Measurements from ENCODE around the gene METTL9. TPM values are rescaled to one million over a fixed set of nuclear protein-coding genes. Genes with fewer than 3 reads are reported as not detected.

Gene METTL9
- total and polyA plus RNA-seq, 9 of the 15 experiments (the other 6 are each of a cell fraction or from before 2014, with no cell fraction given) = 12.2 to 107 (median 79.1) TPM

DNA sequence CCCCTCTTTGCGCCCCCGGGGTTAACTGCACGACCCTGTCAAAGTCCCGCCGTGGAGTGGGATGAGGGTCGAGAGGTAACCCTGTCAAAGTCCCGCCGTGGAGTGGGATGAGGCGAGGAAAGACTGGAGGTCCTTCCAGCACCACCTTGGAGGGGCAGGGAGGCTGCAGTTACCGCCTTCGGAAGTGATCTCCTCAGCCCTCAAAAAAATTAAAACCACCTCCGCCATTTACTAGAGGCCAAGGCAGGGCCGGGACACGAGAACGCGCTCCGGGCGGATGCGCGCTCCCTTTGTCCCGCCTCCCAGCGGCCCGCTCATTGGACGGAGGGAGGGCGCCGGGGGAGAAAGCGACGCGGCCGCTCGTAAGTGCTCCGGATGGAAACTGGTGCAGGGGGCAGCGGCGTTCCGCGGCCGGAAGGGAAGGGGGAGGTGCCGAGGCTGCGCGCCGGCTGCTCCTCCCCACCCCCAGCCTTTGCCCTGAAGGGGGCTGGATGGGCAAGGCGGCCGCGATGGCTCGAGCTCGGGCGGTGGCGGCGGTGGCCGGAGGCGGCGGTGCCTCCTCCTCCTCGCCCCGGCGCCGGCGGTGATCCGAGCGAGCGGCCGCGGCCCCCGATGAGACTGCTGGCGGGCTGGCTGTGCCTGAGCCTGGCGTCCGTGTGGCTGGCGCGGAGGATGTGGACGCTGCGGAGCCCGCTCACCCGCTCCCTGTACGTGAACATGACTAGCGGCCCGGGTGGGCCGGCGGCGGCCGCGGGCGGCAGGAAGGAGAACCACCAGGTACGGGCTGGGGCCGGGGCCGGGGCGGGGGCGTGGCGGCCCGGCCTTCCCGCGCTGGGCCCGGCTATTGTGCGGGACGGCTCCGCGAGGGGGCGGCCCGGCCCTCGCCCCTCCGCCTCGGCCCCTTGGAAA, at the start of gene METTL9 (continued):
- TF ChIP-seq TEAD4 (IDR thresholded peaks at IDR 0.05; ENCODE audit: low read length) = 0 out of 2 replicates have a peak, but pooled peaks have one; percentile 38
- no peak for TF ChIP-seq TEAD4 (CRISPR knock-in tag; IDR thresholded peaks at IDR 0.05; ENCODE audit: borderline replicate concordance)
- TF ChIP-seq ESRRB (CRISPR knock-in tag; IDR thresholded peaks at IDR 0.05; ENCODE audit: borderline replicate concordance) = no peak
- TF ChIP-seq ETV6 (IDR thresholded peaks at IDR 0.05; ENCODE audit: borderline replicate concordance in 1 of 2, low read depth in 2 of 2, low read length in 1 of 2) = peak in 1 of 2 experiments; percentile 38; a peak in 1 of 4 replicates
- no peak for TF ChIP-seq ETV6 (CRISPR knock-in tag; IDR thresholded peaks at IDR 0.05; ENCODE audit: borderline replicate concordance)
- TF ChIP-seq, protein P1, sequence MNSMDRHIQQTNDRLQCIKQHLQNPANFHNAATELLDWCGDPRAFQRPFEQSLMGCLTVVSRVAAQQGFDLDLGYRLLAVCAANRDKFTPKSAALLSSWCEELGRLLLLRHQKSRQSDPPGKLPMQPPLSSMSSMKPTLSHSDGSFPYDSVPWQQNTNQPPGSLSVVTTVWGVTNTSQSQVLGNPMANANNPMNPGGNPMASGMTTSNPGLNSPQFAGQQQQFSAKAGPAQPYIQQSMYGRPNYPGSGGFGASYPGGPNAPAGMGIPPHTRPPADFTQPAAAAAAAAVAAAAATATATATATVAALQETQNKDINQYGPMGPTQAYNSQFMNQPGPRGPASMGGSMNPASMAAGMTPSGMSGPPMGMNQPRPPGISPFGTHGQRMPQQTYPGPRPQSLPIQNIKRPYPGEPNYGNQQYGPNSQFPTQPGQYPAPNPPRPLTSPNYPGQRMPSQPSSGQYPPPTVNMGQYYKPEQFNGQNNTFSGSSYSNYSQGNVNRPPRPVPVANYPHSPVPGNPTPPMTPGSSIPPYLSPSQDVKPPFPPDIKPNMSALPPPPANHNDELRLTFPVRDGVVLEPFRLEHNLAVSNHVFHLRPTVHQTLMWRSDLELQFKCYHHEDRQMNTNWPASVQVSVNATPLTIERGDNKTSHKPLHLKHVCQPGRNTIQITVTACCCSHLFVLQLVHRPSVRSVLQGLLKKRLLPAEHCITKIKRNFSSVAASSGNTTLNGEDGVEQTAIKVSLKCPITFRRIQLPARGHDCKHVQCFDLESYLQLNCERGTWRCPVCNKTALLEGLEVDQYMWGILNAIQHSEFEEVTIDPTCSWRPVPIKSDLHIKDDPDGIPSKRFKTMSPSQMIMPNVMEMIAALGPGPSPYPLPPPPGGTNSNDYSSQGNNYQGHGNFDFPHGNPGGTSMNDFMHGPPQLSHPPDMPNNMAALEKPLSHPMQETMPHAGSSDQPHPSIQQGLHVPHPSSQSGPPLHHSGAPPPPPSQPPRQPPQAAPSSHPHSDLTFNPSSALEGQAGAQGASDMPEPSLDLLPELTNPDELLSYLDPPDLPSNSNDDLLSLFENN (IDR thresholded peaks at IDR 0.05; ENCODE audit: low read depth in 2 of 2, low read length in 2 of 2) = no peak
- no peak for TF ChIP-seq ZNF175 (CRISPR knock-in tag; IDR thresholded peaks at IDR 0.05; ENCODE audit: low read depth)
- TF ChIP-seq ZKSCAN3 (CRISPR knock-in tag; IDR thresholded peaks at IDR 0.05) = no peak
- TF ChIP-seq MBD2 (IDR thresholded peaks at IDR 0.05; ENCODE audit: borderline replicate concordance, low read depth) = peak; percentile 75; the same call in 1 of the 2 replicates
- TF ChIP-seq GTF3C2 (IDR thresholded peaks at IDR 0.05; ENCODE audit: borderline replicate concordance, extremely low read depth, insufficient read length) = no peak
- no peak for TF ChIP-seq HLTF (IDR thresholded peaks at IDR 0.05)
- peak; percentile 58 for TF ChIP-seq SP2 (IDR thresholded peaks at IDR 0.05; ENCODE audit: extremely low read depth, low read depth, low read length, poor library complexity, severe bottlenecking)
- no peak for TF ChIP-seq ZNF592 (IDR thresholded peaks at IDR 0.05)
- no peak for TF ChIP-seq SAP30 (IDR thresholded peaks at IDR 0.05; ENCODE audit: borderline replicate concordance, insufficient read depth, low read depth, low read length, poor library complexity, severe bottlenecking)
- 0 out of 2 replicates have a peak, but pooled peaks have one; percentile 76 for TF ChIP-seq NR1H2 (CRISPR knock-in tag; IDR thresholded peaks at IDR 0.05)

All from K562 (cell line).